ENCODE results near the gene BMP6.

The BMP6 gene

GRCh38 chr6:7905416-7905815 is 179.5 kb downstream of the BMP6 start:
- DNase-seq (ENCODE audit: low read depth): no peak

- DNase-seq (ENCODE audit: low read depth): no peak
Measured at GRCh38 chr6:7906741-7907140, 180.8 kb downstream of the BMP6 start.

GRCh38 chr6:7907159-7907558 is 181.3 kb downstream of the BMP6 start:
- DNase-seq (ENCODE audit: low read depth): no peak

GRCh38 chr6:7909323-7910276 is 183.7 kb downstream of the BMP6 start:
- DNase-seq (ENCODE audit: low read depth): no peak

- DNase-seq (ENCODE audit: low read depth): no peak
Measured at GRCh38 chr6:7910298-7910653, 184.4 kb downstream of the BMP6 start.

GRCh38 chr6:7910654-7911344 is 184.9 kb downstream of the BMP6 start, which contains the start of gene TXNDC5:
TXNDC5 (minus strand) TSS chr6:7910788; CDS start chr6:7910776, 12 bp downstream.
- DNase-seq (ENCODE audit: low read depth): no peak

- DNase-seq (ENCODE audit: low read depth): no peak
Measured at GRCh38 chr6:7911345-7911725, 185.4 kb downstream of the BMP6 start.

GRCh38 chr6:7912024-7912423 is 186.1 kb downstream of the BMP6 start:
- DNase-seq (ENCODE audit: low read depth): no peak

GRCh38 chr6:7912736-7913517 is 187.0 kb downstream of the BMP6 start:
- no peak for DNase-seq (ENCODE audit: low read depth)

GRCh38 chr6:7914311-7914710 is 188.4 kb downstream of the BMP6 start:
- DNase-seq (ENCODE audit: low read depth): no peak

GRCh38 chr6:7914991-7915789 is 189.3 kb downstream of the BMP6 start:
- DNase-seq (ENCODE audit: low read depth): no peak

GRCh38 chr6:7916959-7917358 is 191.1 kb downstream of the BMP6 start:
- DNase-seq (ENCODE audit: low read depth): no peak

- DNase-seq (ENCODE audit: low read depth): no peak
Measured at GRCh38 chr6:7917729-7918128, 191.8 kb downstream of the BMP6 start.

- DNase-seq (ENCODE audit: low read depth): no peak
Measured at GRCh38 chr6:7918403-7918802, 192.5 kb downstream of the BMP6 start.

GRCh38 chr6:7919871-7920270 is 194.0 kb downstream of the BMP6 start:
- no peak for DNase-seq (ENCODE audit: low read depth)

GRCh38 chr6:7920425-7920824 is 194.5 kb downstream of the BMP6 start:
- no peak for DNase-seq (ENCODE audit: low read depth)

- DNase-seq (ENCODE audit: low read depth): no peak
Measured at GRCh38 chr6:7921046-7921445, 195.1 kb downstream of the BMP6 start.

GRCh38 chr6:7921632-7922092 is 195.8 kb downstream of the BMP6 start:
- no peak for DNase-seq (ENCODE audit: low read depth)

GRCh38 chr6:7922596-7922995 is 196.7 kb downstream of the BMP6 start:
- DNase-seq (ENCODE audit: low read depth): no peak

GRCh38 chr6:7924867-7925266 is 199.0 kb downstream of the BMP6 start:
- DNase-seq (ENCODE audit: low read depth): no peak
